GM13977 (cell line): ENCODE results near the gene C10orf90.

Experiments used
- DNase-seq: peaks from one replicate; pipeline ENCODE4 v3.0.0; 2012; ENCODE audit warnings: low spot score
- CTCF ChIP-seq: IDR thresholded peaks from 2 replicates; pipeline ENCODE4 v1.5.1; 2012; ENCODE audit warnings: mild to moderate bottlenecking, control low read depth; ENCODE audit not compliant: insufficient read depth; ENCODE audit errors: extremely low read depth, missing control alignments
- in situ Hi-C: fragments of 300-500 bp; cut with MboI; formaldehyde crosslinking; loops from one replicate; pipeline ENCODE4 v1.12.0; 2022; ENCODE audit warnings: low sequenced_read_pairs, low pct_unique_long_range_greater_than_20kb, mixed read lengths, inconsistent platforms; ENCODE audit not compliant: unreplicated experiment

Gene C10orf90

GRCh38 chr10:126632705-126633104, 37.8 kb downstream of the C10orf90 start:
- in situ Hi-C loops: no loop called here
- DNase-seq: no peak
- no peak for TF ChIP-seq CTCF

GRCh38 chr10:126629925-126630624, 40.4 kb downstream of the C10orf90 start:
- no peak for DNase-seq
- in situ Hi-C loops: no loop called here

GRCh38 chr10:126628746-126629145, 41.7 kb downstream of the C10orf90 start:
- DNase-seq: no peak
- TF ChIP-seq CTCF: no peak
- in situ Hi-C loops: no loop called here

More at GRCh38 chr10:126629925-126630624, 40.4 kb downstream of the C10orf90 start:
- TF ChIP-seq CTCF: no peak

GRCh38 chr10:126621846-126622245, 48.6 kb downstream of the C10orf90 start:
- no peak for TF ChIP-seq CTCF
- in situ Hi-C loops: no loop called here

GRCh38 chr10:126618466-126618865, 52.0 kb downstream of the C10orf90 start:
- in situ Hi-C loops: no loop called here
- TF ChIP-seq CTCF: no peak
- no peak for DNase-seq

More at GRCh38 chr10:126621846-126622245, 48.6 kb downstream of the C10orf90 start:
- no peak for DNase-seq

- in situ Hi-C loops: no loop called here
- TF ChIP-seq CTCF: no peak
- no peak for DNase-seq
Measured at GRCh38 chr10:126617733-126618132, 52.8 kb downstream of the C10orf90 start.

GRCh38 chr10:126617208-126617607, 53.3 kb downstream of the C10orf90 start:
- in situ Hi-C loops: no loop called here
- DNase-seq: no peak
- TF ChIP-seq CTCF: no peak
